ENCODE measurements around the gene CLRN1.

The CLRN1 gene

DNA sequence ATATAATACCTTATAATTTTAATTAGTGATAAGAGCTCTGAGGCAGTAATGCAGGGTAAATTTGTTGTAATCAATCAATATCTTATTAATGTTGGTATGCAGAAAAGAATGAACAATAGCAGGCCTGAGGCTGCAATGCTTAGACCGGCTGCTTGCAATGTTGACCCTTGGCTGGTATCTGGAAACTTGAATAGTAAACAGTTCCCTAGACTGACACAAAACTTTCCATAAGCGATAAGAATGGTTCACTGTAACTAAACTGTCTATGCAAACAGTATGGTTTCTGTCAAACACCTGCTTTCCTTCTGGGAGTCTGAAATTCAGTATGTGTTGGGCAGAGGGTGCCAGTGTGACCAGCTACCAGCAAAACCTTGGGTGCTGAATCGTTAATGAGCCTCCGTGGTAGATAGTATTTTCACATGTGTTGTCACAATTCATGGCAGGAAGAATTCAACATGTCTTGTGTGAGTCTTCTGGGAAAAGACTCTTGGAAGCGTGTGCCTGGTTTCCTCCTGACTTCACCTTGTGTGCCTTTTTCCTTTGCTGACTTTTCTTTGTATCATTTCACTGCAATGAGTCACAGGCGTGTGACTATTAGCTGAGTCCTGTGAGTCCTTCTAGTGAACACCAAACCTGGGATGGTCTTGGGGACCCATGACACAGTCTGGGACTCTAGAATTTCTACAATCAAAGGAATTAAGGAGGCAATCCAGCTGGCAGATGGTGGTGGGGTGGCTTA lies 30.7 kb upstream of the CLRN1 start:
- H3K4me3 ChIP-seq (ENCODE audit: low read depth, low read length): no peak overlapping the region
- no peak for DNase-seq

DNA sequence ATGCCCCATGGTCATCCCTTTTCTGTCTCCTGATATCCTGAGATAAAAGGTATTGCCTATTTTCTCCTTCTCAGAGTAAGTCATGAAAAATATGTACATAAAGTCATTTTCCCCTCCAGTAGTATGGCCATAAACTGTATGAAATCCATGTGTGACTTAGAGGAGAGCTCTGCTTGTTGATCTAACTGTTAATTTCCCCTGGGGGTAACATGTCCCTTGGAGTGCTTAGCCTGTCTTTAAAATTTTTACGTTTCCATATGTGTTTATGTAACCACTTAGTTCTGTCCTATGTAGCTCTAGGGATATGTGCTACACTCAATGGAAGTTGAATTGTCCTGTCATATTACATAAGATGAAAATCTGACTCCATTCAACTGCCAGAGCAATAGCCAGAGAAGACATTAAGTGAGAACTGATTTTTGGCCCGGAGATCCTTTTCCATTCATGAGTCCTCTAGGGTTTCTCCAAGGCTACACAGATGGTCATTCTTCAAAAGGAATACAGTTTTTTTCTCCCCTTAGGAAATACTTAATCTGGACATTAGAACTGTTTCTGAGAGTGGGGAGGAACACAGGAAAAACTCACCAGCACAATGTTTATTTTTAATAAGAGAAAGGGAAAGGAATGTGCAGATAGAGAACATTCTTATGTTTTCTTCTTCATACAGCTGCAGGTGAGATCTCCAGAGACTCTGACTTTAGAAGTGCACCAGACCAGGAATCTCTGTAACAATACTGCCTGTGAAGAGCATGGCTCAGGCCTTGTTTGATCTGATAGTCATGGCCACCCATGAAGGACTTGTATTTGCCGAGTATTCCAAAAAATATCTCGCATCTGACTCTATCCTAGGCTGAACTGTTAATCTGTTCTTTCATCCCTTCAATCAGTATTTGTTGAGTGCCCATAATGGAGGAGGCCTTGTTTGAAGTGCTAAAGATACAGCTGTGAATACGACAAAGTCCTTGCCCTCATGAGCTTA lies 29.8 kb upstream of the CLRN1 start:
- Histone ChIP-seq H3K27me3 (ENCODE audit: insufficient read depth, low read depth, severe bottlenecking) (peaks cover 77% of the 10 kb centered on the region), H3K27ac (no peak overlapping the region), H3K36me3 (no peaks in the 10 kb centered on the region), H3K9me3 (ENCODE audit: severe bottlenecking) (no peaks in the 10 kb centered on the region), H3K4me3 (ENCODE audit: low read depth, low read length) (no peak overlapping the region)
- no peak for DNase-seq
- TF ChIP-seq, protein P1, sequence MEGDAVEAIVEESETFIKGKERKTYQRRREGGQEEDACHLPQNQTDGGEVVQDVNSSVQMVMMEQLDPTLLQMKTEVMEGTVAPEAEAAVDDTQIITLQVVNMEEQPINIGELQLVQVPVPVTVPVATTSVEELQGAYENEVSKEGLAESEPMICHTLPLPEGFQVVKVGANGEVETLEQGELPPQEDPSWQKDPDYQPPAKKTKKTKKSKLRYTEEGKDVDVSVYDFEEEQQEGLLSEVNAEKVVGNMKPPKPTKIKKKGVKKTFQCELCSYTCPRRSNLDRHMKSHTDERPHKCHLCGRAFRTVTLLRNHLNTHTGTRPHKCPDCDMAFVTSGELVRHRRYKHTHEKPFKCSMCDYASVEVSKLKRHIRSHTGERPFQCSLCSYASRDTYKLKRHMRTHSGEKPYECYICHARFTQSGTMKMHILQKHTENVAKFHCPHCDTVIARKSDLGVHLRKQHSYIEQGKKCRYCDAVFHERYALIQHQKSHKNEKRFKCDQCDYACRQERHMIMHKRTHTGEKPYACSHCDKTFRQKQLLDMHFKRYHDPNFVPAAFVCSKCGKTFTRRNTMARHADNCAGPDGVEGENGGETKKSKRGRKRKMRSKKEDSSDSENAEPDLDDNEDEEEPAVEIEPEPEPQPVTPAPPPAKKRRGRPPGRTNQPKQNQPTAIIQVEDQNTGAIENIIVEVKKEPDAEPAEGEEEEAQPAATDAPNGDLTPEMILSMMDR (IDR thresholded peaks at IDR 0.05; ENCODE audit: low read depth, low read length): no peak

More for the DNA sequence above, 30.7 kb upstream of the CLRN1 start:
- Histone ChIP-seq H3K27me3 (ENCODE audit: insufficient read depth, low read depth, severe bottlenecking) (peaks cover 84% of the 10 kb centered on the region), H3K27ac (no peak overlapping the region), H3K9me3 (ENCODE audit: severe bottlenecking) (no peaks in the 10 kb centered on the region), H3K36me3 (no peaks in the 10 kb centered on the region)
- TF ChIP-seq, protein P1 (IDR thresholded peaks at IDR 0.05; ENCODE audit: low read depth, low read length): no peak

DNA sequence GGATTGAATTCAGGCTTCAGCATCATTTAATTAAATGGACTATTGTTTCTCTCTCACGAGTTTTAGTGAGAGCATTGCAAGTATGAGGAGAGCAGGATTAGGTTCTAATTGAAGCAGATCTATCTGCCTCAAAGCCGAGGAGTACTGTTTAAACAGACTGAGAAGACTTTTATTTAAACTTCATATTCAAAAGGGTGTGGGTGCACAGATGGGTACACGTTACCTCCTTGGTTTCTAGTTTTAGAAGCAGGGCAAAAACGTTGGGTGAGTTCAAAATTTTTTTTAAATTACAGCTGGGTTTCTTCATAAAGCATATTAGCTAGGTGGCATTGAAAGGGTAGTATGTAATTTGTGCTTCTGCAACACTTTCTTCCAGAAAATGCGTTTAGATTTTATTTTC lies 26.5 kb upstream of the CLRN1 start:
- no peak for DNase-seq
- TF ChIP-seq, protein P1 (IDR thresholded peaks at IDR 0.05; ENCODE audit: low read depth, low read length): no peak
- Histone ChIP-seq H3K9me3 (ENCODE audit: severe bottlenecking) (no peaks in the 10 kb centered on the region), H3K27me3 (ENCODE audit: insufficient read depth, low read depth, severe bottlenecking) (peaks cover 70% of the 10 kb centered on the region), H3K36me3 (no peaks in the 10 kb centered on the region), H3K4me3 (ENCODE audit: low read depth, low read length) (no peak overlapping the region), H3K27ac (no peak overlapping the region)

DNA sequence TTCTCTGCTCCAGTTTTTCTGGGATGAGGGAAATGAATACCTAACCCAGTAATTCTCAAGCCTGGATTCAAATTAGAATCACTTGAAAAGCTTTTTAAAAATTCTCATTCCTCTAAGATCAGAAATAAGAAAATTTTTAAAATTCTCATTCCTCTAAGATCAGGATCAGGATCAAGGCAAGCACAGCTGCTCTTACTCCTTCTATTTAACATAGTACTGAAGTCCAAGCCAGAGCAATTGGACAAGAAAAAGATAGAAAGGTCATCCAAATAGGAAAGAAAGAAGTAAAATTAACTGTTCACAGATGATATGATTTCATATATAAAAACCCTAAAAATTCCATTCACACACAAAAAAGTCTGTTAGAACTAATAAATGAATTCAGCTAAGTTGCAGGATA lies 24.2 kb upstream of the CLRN1 start:
- no peak for DNase-seq
- H3K4me3 ChIP-seq (ENCODE audit: low read depth, low read length): no peak overlapping the region
- H3K27ac ChIP-seq: no peak overlapping the region
- H3K9me3 ChIP-seq (ENCODE audit: severe bottlenecking): no peaks in the 10 kb centered on the region
- TF ChIP-seq, protein P1 (IDR thresholded peaks at IDR 0.05; ENCODE audit: low read depth, low read length): no peak
- H3K36me3 ChIP-seq: no peaks in the 10 kb centered on the region
- peaks cover 62% of the 10 kb centered on the region for H3K27me3 ChIP-seq (ENCODE audit: insufficient read depth, low read depth, severe bottlenecking)

DNA sequence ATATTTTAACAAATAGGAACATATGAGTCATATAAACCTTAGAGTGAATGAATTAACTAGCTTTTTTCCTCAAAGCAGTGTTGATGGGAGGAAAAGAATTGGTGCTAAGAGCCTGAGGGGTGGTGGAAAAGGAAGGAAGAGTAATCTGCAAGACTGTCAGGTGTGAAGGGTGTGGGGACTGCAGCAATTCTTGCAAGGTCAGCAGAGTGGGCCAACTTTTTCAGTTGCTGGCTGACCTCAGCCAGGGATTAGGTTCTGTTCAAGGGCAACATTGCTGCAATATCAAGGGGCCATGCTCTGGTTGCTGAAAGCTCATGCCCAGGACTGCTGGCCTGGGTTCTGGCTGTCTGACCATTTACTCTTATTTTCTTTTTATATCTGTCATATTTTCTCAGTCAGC lies 23.0 kb upstream of the CLRN1 start:
- H3K4me3 ChIP-seq (ENCODE audit: low read depth, low read length): no peak overlapping the region
- TF ChIP-seq, protein P1 (IDR thresholded peaks at IDR 0.05; ENCODE audit: low read depth, low read length): no peak
- H3K27ac ChIP-seq: no peak overlapping the region
- H3K36me3 ChIP-seq: no peaks in the 10 kb centered on the region
- peaks cover 58% of the 10 kb centered on the region for H3K27me3 ChIP-seq (ENCODE audit: insufficient read depth, low read depth, severe bottlenecking)
- no peaks in the 10 kb centered on the region for H3K9me3 ChIP-seq (ENCODE audit: severe bottlenecking)
- no peak for DNase-seq
